T-cell (primary cell): ENCODE measurements around the gene CMA1. TPM values are rescaled to one million over a fixed set of nuclear protein-coding genes. Genes with fewer than 3 reads are reported as not detected.
"Not testable (repeated sequence)": the region's sequence is repeated elsewhere in the genome, so short reads cannot be mapped to it uniquely, and the experiment has no call there.

ENCODE experiments used
- ATAC-seq, 4 experiments: fragments of 200-7000 bp in 3 of 4; fragments of 150-1000 bp in 1 of 4; cut with Tn5 transposase; replicated peaks in 1 of 4; 1 replicate in 3 of 4; 2 replicates in 1 of 4; pipeline ENCODE4 v1.10.0; 2021; ENCODE audit warnings: moderate library complexity in 3 of 4, mild to moderate bottlenecking in 2 of 4, moderate number of reproducible peaks in 1 of 4
- CTCF ChIA-PET, 2 donors: fragments of 300-600 bp; sonication (Branson Sonifier 250); formaldehyde crosslinking; loops; one replicate each; lab custom pipeline; 2022; ENCODE audit warnings: antibody characterized with exemption in 2 of 2; lab: Charles Lee
- POLR2A ChIA-PET, 2 donors: fragments of 300-600 bp; sonication (Branson Sonifier 250); formaldehyde crosslinking; loops; one replicate each; lab custom pipeline; 2022; ENCODE audit warnings: antibody characterized with exemption in 2 of 2; lab: Charles Lee
- DNase-seq, 35 experiments: peaks; one replicate each; pipeline versions ENCODE4 v3.0.0 to v3.0.0-alpha.2; 2013 to 2023
- H3K27ac ChIP-seq: one replicate; pipeline ENCODE4 v1.5.1; 2013; ENCODE audit warnings: low read length
- H3K27me3 ChIP-seq, 2 experiments: replicated peaks in 1 of 2; 1 replicate in 1 of 2; 2 replicates in 1 of 2; pipeline versions ENCODE4 v1.6.1 to v1.7.0; 2013; ENCODE audit warnings: low read length in 1 of 2, mixed read lengths in 1 of 2; ENCODE audit not compliant: control insufficient read depth in 2 of 2, insufficient read depth in 2 of 2; ENCODE audit errors: extremely low read depth in 1 of 2
- H3K36me3 ChIP-seq, 2 donors: 1 replicate in 1 of 2; 2 replicates in 1 of 2; pipeline versions ENCODE4 v1.6.1 to v1.7.0; 2013; ENCODE audit warnings: low read length in 1 of 2; ENCODE audit not compliant: control insufficient read depth in 2 of 2, insufficient read depth in 1 of 2; ENCODE audit errors: extremely low read depth in 1 of 2
- H3K4me1 ChIP-seq, 2 experiments: 1 replicate in 1 of 2; 2 replicates in 1 of 2; pipeline versions ENCODE4 v1.6.1 to v1.7.0; 2013; ENCODE audit warnings: low read length in 2 of 2, mixed read lengths in 1 of 2; ENCODE audit not compliant: insufficient read depth in 2 of 2, control insufficient read depth in 1 of 2; ENCODE audit errors: extremely low read depth in 1 of 2
- H3K4me3 ChIP-seq, 2 donors: 1 replicate in 1 of 2; 2 replicates in 1 of 2; pipeline versions ENCODE4 v1.5.1 to v1.7.0; 2013; ENCODE audit warnings: mild to moderate bottlenecking in 2 of 2, low read length in 1 of 2, moderate library complexity in 1 of 2; ENCODE audit not compliant: control insufficient read depth in 1 of 2; ENCODE audit errors: extremely low read depth in 1 of 2
- H3K9me3 ChIP-seq: 2 replicates; pipeline ENCODE4 v1.7.0; 2013
- H3K27ac Mint-ChIP-seq, 2 donors: one replicate each; pipeline ENCODE4 v1.8.0; 2020 to 2021; ENCODE audit warnings: mild to moderate bottlenecking in 2 of 2, mixed read lengths in 2 of 2
- H3K27me3 Mint-ChIP-seq, 2 donors: one replicate each; pipeline ENCODE4 v1.8.0; 2021 to 2022; ENCODE audit warnings: mixed read lengths in 2 of 2
- H3K36me3 Mint-ChIP-seq: one replicate; pipeline ENCODE4 v1.8.0; 2021; ENCODE audit warnings: mixed read lengths
- H3K4me1 Mint-ChIP-seq, 3 donors: one replicate each; pipeline ENCODE4 v1.8.0; 2020 to 2022; ENCODE audit warnings: mixed read lengths in 3 of 3, mild to moderate bottlenecking in 1 of 3
- H3K4me3 Mint-ChIP-seq, 3 donors: one replicate each; pipeline ENCODE4 v1.8.0; 2020 to 2022; ENCODE audit warnings: mild to moderate bottlenecking in 3 of 3, mixed read lengths in 3 of 3, moderate library complexity in 3 of 3
- H3K9me3 Mint-ChIP-seq, 3 donors: one replicate each; pipeline ENCODE4 v1.8.0; 2020 to 2022; ENCODE audit warnings: mixed read lengths in 3 of 3
- WGBS: methylation state at CpG from one replicate; pipeline ENCODE4 v1.1.5; 2013; ENCODE audit warnings: missing lambda C conversion rate; ENCODE audit not compliant: insufficient coverage; 5-methylcytosine and 5-hydroxymethylcytosine counted together
- total RNA-seq, 35 experiments: library from RNA in 6 of 35; stranded (reverse) in 6 of 35; fragments of 120-200 nt in 1 of 35; gene quantifications; one replicate each; pipeline versions ENCODE4 v1.2.1 to v1.2.4 and lab custom pipeline; 2013 to 2026

Gene CMA1, protein sequence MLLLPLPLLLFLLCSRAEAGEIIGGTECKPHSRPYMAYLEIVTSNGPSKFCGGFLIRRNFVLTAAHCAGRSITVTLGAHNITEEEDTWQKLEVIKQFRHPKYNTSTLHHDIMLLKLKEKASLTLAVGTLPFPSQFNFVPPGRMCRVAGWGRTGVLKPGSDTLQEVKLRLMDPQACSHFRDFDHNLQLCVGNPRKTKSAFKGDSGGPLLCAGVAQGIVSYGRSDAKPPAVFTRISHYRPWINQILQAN
- total RNA-seq: not detected
- total RNA-seq (2013): not detected
- 0 to 0.43 (median 0) reads per million in 29 experiments for total RNA-seq (lab: John Stamatoyannopoulos, UW)

DNA sequence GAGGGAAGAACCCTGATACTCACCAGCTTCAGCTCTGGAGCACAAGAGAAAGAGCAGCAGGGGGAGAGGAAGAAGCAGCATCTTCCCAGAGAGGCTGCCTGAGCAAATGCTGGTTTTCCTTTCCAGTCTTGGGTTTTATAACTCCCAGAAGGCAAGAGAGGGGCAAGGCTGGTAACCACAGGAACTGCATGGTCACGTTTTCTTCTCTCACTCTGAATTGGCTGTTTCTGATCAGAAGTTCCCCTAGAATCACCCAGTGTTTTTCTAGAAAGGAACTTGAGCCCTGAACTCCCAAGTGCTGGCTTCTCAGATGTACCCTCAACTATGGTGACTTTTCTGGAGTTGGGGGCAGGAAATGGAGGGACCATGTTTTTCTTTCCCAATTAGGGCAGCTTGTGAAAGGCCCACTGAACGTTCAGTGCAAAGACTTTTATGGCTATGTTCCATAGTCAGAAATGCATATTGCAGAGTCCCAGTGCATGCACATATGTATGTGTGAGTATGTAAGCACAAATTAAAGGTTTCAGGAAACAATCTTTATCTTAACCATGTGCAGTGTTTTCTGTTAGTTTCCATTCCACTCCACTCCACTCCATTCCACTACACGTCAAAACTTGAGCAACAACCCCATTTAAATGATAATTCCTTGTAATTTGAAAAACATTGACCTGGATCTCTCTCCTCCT, at the start of gene CMA1:
Gene CMA1, minus strand, starts transcription at position 111 of the 686 bp plus-strand sequence. Its CDS starts 30 bp downstream, at position 81.
- Histone ChIP-seq H3K36me3 (no peaks in the 10 kb centered on the region), H3K4me3 (no peak within 1 kb of the TSS), H3K4me1 (no peaks in the 10 kb centered on the region), H3K27ac (no peak within 1 kb of the TSS), H3K27me3 (peaks cover 0 to 7% of the 10 kb centered on the region in 2 experiments), H3K9me3 (no peaks in the 10 kb centered on the region)
- Mint-ChIP-seq H3K27me3 (peaks cover 20 to 21% of the 10 kb centered on the region in 2 donors), H3K36me3 (no peaks in the 10 kb centered on the region), H3K4me1 (no peaks in the 10 kb centered on the region), H3K27ac (no peak within 1 kb of the TSS), H3K9me3 (peaks cover 0 to 5% (median 0%) of the 10 kb centered on the region in 3 donors), H3K4me3 (no peak within 1 kb of the TSS)
- no peak for ATAC-seq
- CTCF ChIA-PET: no interaction called here
- POLR2A ChIA-PET: no interaction called here
- no CpG with 5 or more reads among the region's 3 CpGs for WGBS
- DNase-seq: no peak

DNA sequence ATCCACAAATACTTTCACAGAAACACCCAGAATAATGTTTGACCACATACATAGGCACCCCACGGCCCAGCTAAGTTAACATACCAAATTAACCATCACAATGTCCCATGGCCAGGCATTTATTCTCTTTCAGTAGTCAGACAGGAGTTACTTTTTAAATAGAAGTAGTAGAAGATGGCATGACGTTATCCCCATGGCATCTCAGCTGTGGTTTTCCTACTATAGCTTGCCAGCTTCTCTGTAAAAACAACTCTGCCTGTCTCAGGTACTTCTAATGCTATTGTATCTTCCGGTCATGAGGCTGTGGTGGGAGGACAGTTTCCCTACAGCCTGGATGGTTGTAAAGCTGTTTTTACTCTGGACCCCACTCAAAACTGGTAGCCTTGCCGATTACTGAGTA, 48.7 kb upstream of the CMA1 start:
- H3K36me3 Mint-ChIP-seq: no peaks in the 10 kb centered on the region
- POLR2A ChIA-PET: no interaction called here

DNA sequence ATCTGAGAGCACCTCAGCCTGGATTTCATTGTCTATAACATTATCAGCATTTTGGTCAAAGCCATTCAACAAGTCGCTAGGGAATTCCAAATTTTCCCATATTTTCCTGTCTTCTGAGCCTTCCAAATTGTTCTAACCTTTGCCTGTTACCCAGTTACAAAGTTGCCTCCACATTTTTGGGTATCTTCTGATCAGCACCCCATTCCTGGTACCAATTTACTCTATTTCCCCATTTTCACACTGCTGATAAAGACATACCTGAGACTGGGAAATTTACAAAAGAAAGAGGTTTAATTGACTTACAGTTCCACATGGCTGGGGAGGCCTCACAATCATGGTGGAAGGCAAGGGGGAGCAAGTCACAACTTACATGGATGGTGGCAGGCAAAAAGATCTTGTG, 41.0 kb upstream of the CMA1 start:
- H3K4me1 Mint-ChIP-seq, CTCF ChIA-PET, H3K9me3 ChIP-seq, H3K36me3 ChIP-seq, H3K4me1 ChIP-seq, ATAC-seq, H3K27ac ChIP-seq, H3K4me3 ChIP-seq, H3K36me3 Mint-ChIP-seq, H3K27me3 Mint-ChIP-seq, H3K27me3 ChIP-seq, POLR2A ChIA-PET, DNase-seq, H3K4me3 Mint-ChIP-seq, H3K27ac Mint-ChIP-seq: not testable (repeated sequence)
- WGBS: 40% methylated on average over 1 of the region's 1 CpG
- peaks cover 15 to 67% (median 32%) of the 10 kb centered on the region in 3 donors for H3K9me3 Mint-ChIP-seq

More for the DNA sequence above, 48.7 kb upstream of the CMA1 start:
- no peak for ATAC-seq
- Histone ChIP-seq H3K4me3 (no peak overlapping the region), H3K27me3 (no peaks in the 10 kb centered on the region), H3K4me1 (no peaks in the 10 kb centered on the region), H3K27ac (no peak overlapping the region), H3K9me3 (no peaks in the 10 kb centered on the region), H3K36me3 (no peaks in the 10 kb centered on the region)
- Mint-ChIP-seq H3K27me3 (peaks cover 11 to 19% of the 10 kb centered on the region in 2 donors), H3K4me1 (no peaks in the 10 kb centered on the region), H3K4me3 (no peak overlapping the region), H3K9me3 (peaks cover 8 to 10% (median 8%) of the 10 kb centered on the region in 3 donors), H3K27ac (no peak overlapping the region)
- no CpG with 5 or more reads among the region's 4 CpGs for WGBS
- CTCF ChIA-PET: no interaction called here
- DNase-seq: no peak

DNA sequence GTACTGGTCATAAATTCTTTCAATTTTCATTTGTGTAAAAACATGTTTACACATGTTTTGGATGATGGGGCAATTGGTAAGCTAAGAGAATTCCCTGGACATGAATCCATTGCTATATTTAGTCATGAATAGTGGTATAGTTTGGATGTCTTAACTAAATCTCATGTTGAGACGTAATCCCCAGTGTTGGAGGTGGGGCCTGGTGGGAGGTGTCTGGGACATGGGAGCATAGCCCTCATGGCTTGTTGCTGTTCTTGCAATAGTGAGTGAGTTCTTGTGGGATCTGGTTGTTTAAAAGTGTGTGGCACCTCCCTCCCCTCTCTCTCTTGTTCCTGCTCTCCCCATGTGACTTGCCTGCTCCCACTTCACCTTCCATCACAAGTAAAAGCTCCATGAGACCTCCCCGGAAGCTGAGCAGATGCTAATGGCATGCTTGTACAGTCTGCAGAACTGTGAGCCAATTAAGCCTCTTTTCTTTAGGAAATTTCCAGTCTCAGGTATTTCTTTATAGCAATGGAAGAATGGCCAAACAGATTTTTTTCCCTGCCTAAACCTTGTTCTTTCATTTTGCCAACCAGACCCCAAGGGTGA, 34.4 kb upstream of the CMA1 start:
- WGBS: no CpG with 5 or more reads among the region's 2 CpGs
- DNase-seq: no peak
- no peaks in the 10 kb centered on the region for H3K4me1 ChIP-seq
- H3K36me3 ChIP-seq: no peaks in the 10 kb centered on the region
- H3K27me3 ChIP-seq: peaks cover 0 to 4% of the 10 kb centered on the region in 2 experiments
- ChIA-PET POLR2A (no interaction called here), CTCF (no interaction called here)
- H3K9me3 Mint-ChIP-seq: peaks cover 6 to 34% (median 14%) of the 10 kb centered on the region in 3 donors
- no peak for ATAC-seq
- no peaks in the 10 kb centered on the region for H3K9me3 ChIP-seq
- no peak overlapping the region for H3K27ac ChIP-seq
- no peaks in the 10 kb centered on the region for H3K4me1 Mint-ChIP-seq
- H3K36me3 Mint-ChIP-seq: peaks cover under 1% of the 10 kb centered on the region
- no peak overlapping the region for H3K27ac Mint-ChIP-seq
- H3K4me3 ChIP-seq: no peak overlapping the region
- H3K4me3 Mint-ChIP-seq: no peak overlapping the region
- peaks cover 12 to 21% of the 10 kb centered on the region in 2 donors for H3K27me3 Mint-ChIP-seq

DNA sequence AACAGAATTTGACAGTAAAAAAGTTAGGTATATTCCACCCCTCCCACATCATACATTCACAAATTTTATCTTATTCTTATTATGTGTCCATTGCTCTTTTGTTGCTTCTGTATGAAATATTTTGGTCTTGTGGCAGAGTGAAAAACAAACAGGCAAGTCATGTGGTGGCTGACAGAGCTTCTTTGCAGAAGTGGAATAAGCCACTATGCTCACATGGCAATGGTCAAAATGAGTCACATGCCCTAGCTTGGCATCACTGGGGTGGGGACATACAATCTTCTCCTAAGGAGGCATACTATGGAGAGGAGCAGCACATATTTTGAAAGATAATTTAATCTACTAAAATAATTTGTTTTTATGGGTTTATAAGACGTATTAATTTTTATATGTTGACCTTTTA, 27.7 kb upstream of the CMA1 start:
- Mint-ChIP-seq H3K9me3 (no peaks in the 10 kb centered on the region), H3K27ac (no peak overlapping the region), H3K4me3 (no peak overlapping the region), H3K36me3 (no peaks in the 10 kb centered on the region), H3K4me1 (no peaks in the 10 kb centered on the region), H3K27me3 (peaks cover 17% of the 10 kb centered on the region in 2 donors)
- no CpG with 5 or more reads among the region's 1 CpG for WGBS
- H3K4me1 ChIP-seq: no peaks in the 10 kb centered on the region
- CTCF ChIA-PET: interaction anchor here in 1 of 2 donors (0.6 kb wide), 1 partner anchor 187 kb away, joined by 6 read pairs; no protein-coding TSS in a partner anchor
- peak in 1 of 35 experiments; percentile 2 for DNase-seq
- no peak for ATAC-seq
- H3K27me3 ChIP-seq: peaks cover 0 to 5% of the 10 kb centered on the region in 2 experiments
- no peak overlapping the region for H3K4me3 ChIP-seq
- H3K36me3 ChIP-seq: no peaks in the 10 kb centered on the region
- POLR2A ChIA-PET: no interaction called here
- no peak overlapping the region for H3K27ac ChIP-seq
- H3K9me3 ChIP-seq: no peaks in the 10 kb centered on the region

DNA sequence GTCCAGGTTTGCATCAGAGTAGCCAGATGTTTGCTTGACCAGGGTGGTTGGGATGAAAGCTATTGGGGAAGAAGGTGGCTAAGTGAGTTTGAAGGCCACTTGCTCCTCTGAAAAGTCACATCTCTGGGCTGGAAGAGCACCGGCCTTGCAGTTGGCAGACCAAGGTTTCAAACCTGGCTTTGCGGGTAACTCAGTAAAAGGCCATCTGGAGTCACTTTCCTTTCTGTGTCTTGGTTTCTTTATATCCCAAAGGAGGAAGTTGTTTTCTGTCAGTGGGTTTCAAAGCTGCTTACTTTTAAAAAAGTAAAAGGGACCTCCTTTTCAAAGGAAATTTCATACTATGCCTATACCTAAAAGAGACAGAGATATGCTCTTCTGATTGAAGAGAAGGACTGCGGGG, 26.2 kb upstream of the CMA1 start:
- H3K9me3 Mint-ChIP-seq: no peaks in the 10 kb centered on the region
- no peaks in the 10 kb centered on the region for H3K36me3 Mint-ChIP-seq
- WGBS: no CpG with 5 or more reads among the region's 3 CpGs
- Histone ChIP-seq H3K4me3 (no peak overlapping the region), H3K36me3 (no peaks in the 10 kb centered on the region), H3K27me3 (peaks cover 0 to 5% of the 10 kb centered on the region in 2 experiments), H3K9me3 (no peaks in the 10 kb centered on the region), H3K27ac (no peak overlapping the region), H3K4me1 (no peaks in the 10 kb centered on the region)
- ChIA-PET POLR2A (no interaction called here), CTCF (no interaction called here)
- no peak overlapping the region for H3K4me3 Mint-ChIP-seq
- H3K4me1 Mint-ChIP-seq: no peaks in the 10 kb centered on the region
- H3K27me3 Mint-ChIP-seq: peaks cover 14 to 17% of the 10 kb centered on the region in 2 donors
- ATAC-seq: no peak
- no peak overlapping the region for H3K27ac Mint-ChIP-seq
- DNase-seq: no peak
